HL-60 (cell line): Measurements from ENCODE around the gene ZNF410.
"Not testable (repeated sequence)": the region's sequence is repeated elsewhere in the genome, so short reads cannot be mapped to it uniquely, and the experiment has no call there.

Source experiments
- DNase-seq, 2 experiments: peaks; one replicate each; pipeline ENCODE4 v3.0.0-alpha.2; 2010 to 2020; ENCODE audit warnings: low read depth in 1 of 2, low spot score in 1 of 2
- H3K27ac ChIP-seq: fragments of 250-450 bp; sonication (Bioruptor Pico); replicated peaks from 2 replicates; pipeline ENCODE4 v1.5.1; 2020; ENCODE audit warnings: mild to moderate bottlenecking, moderate library complexity
- H3K27me3 ChIP-seq: fragments of 250-450 bp; sonication (Bioruptor Pico); 2 replicates; pipeline ENCODE4 v1.5.1; 2021; ENCODE audit warnings: mild to moderate bottlenecking, moderate library complexity; ENCODE audit not compliant: insufficient read depth, poor library complexity, severe bottlenecking
- H3K4me3 ChIP-seq: replicated peaks from 2 replicates; pipeline ENCODE4 v1.5.1; 2011; ENCODE audit warnings: mild to moderate bottlenecking, control low read depth, low read length; ENCODE audit not compliant: insufficient read depth
- CTCF ChIP-seq: IDR thresholded peaks from one replicate; pipeline ENCODE4 v1.5.1; 2011; ENCODE audit warnings: low read length, control low read depth, inconsistent platforms; ENCODE audit not compliant: insufficient read depth
- GABPA ChIP-seq: IDR thresholded peaks from 2 replicates; pipeline ENCODE4 v1.6.1; 2012; ENCODE audit warnings: low read depth
- POLR2AphosphoS5 ChIP-seq: IDR thresholded peaks from 2 replicates; pipeline ENCODE4 v1.6.1; 2012; ENCODE audit warnings: low read depth
- SPI1 ChIP-seq: IDR thresholded peaks from 2 replicates; pipeline ENCODE4 v1.6.1; 2012; ENCODE audit warnings: low read depth, mild to moderate bottlenecking, borderline replicate concordance
- TF ChIP-seq, protein P1 (sequence below): IDR thresholded peaks from 2 replicates; pipeline ENCODE4 v1.6.1; 2012; ENCODE audit warnings: low read depth; ENCODE audit not compliant: insufficient replicate concordance

The ZNF410 gene

GRCh38 chr14:73862480-73862879 lies 24.2 kb upstream of the ZNF410 start:
- TF ChIP-seq SPI1 (no peak), CTCF (no peak), GABPA (no peak), POLR2AphosphoS5 (no peak)
- TF ChIP-seq, protein P1, sequence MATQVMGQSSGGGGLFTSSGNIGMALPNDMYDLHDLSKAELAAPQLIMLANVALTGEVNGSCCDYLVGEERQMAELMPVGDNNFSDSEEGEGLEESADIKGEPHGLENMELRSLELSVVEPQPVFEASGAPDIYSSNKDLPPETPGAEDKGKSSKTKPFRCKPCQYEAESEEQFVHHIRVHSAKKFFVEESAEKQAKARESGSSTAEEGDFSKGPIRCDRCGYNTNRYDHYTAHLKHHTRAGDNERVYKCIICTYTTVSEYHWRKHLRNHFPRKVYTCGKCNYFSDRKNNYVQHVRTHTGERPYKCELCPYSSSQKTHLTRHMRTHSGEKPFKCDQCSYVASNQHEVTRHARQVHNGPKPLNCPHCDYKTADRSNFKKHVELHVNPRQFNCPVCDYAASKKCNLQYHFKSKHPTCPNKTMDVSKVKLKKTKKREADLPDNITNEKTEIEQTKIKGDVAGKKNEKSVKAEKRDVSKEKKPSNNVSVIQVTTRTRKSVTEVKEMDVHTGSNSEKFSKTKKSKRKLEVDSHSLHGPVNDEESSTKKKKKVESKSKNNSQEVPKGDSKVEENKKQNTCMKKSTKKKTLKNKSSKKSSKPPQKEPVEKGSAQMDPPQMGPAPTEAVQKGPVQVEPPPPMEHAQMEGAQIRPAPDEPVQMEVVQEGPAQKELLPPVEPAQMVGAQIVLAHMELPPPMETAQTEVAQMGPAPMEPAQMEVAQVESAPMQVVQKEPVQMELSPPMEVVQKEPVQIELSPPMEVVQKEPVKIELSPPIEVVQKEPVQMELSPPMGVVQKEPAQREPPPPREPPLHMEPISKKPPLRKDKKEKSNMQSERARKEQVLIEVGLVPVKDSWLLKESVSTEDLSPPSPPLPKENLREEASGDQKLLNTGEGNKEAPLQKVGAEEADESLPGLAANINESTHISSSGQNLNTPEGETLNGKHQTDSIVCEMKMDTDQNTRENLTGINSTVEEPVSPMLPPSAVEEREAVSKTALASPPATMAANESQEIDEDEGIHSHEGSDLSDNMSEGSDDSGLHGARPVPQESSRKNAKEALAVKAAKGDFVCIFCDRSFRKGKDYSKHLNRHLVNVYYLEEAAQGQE = no peak
- H3K27ac ChIP-seq = no peak overlapping the region
- no peak for DNase-seq
- no peak overlapping the region for H3K4me3 ChIP-seq
- no peaks in the 10 kb centered on the region for H3K27me3 ChIP-seq

DNA sequence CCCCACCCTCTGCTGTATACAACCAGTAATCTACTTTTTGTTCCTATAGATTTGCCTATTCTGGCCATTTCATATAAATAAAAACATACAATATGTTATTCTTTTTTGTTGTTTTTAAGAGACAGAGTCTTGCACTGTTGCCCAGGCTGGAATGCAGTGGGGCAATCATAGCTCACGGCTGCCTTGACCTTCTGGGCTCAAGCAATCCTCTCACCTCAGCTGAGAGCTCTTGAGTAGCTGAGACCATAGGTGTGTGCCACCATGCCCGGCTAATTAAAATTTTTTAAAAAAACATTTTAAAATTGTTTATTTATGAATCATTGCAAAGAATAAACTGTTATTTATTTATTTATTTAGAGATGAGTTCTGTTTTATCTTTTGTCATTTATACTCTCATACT lies 23.4 kb upstream of the ZNF410 start:
- no peak overlapping the region for H3K4me3 ChIP-seq
- TF ChIP-seq, protein P1 = no peak
- TF ChIP-seq SPI1 = no peak
- no peak for TF ChIP-seq CTCF
- TF ChIP-seq GABPA = no peak
- TF ChIP-seq POLR2AphosphoS5 = no peak
- H3K27me3 ChIP-seq = no peaks in the 10 kb centered on the region
- no peak for DNase-seq
- no peak overlapping the region for H3K27ac ChIP-seq

DNA sequence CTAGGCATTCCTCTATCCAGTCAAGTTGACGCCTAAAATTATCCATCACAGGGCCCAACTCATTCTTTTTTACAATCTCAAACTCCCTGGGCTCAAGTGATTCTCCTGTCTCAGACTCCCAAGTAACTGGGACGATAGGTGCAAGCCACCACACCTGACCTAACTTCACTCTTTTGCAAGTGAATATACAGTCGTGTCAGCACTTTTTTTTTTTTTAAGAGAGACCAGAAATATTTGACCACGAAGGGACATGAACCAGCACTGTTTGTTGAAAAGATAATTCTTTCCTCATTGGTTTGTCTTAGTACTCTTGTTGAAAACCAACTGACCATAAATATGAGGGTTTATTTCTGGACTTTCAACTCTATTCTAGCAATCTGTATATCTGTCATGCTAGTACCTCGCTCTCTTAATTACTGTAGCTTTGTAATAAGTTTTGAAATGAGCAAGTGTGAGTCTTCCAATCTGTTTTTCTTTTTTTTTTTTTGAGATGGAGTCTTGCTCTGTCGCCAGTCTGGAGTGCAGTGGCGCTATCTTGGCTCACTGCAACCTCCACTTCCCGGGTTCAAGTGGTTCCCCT lies 21.0 kb upstream of the ZNF410 start:
- TF ChIP-seq SPI1 (no peak), GABPA (no peak), CTCF (no peak), POLR2AphosphoS5 (no peak)
- TF ChIP-seq, protein P1 = no peak
- DNase-seq = no peak
- H3K27me3 ChIP-seq = no peaks in the 10 kb centered on the region
- H3K4me3 ChIP-seq = no peak overlapping the region
- H3K27ac ChIP-seq = no peak overlapping the region

DNA sequence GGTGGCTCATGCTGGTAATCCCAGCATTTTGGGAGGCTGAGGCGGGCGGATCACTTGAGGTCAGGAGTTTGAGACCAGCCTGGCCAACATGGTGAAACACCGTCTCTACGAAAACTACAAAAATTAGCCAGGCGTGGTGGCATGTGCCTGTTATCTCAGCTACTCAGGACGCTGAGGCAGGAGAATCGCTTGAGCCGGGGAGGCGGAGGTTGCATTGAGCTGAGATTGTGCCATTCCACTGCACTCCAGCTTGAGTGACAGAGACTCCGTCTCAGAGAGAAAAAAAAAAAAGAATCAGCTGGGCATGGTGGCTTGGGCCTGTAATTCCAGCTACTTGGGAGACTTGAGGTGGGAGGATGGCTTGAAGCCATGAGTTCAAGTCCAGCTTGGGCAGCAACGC lies 16.9 kb upstream of the ZNF410 start:
- not testable (repeated sequence) for H3K4me3 ChIP-seq, DNase-seq, H3K27me3 ChIP-seq, H3K27ac ChIP-seq
